Stimulated activated CD4-positive, alpha-beta T cell treated with anti-CD3 and anti-CD28 coated beads, Interleukin-12 subunit alpha, Interleukin-12 subunit beta, amount 100 ng/mL, for 24 hours (primary cell): ENCODE measurements around the gene TMEM171.

Source experiments
- DNase-seq, 2 experiments: peaks; one replicate each; pipeline ENCODE4 v3.0.0-alpha.2; 2020; ENCODE audit warnings: low read depth in 2 of 2

The TMEM171 gene

GRCh38 chr5:73121119-73121463 lies 716 bp downstream of the TMEM171 start:
- DNase-seq = no peak

- no peak for DNase-seq
Measured at GRCh38 chr5:73122875-73123810, 2.8 kb downstream of the TMEM171 start.

- no peak for DNase-seq
Measured at GRCh38 chr5:73125289-73125688, 4.9 kb downstream of the TMEM171 start.

GRCh38 chr5:73126381-73126780 lies 6.0 kb downstream of the TMEM171 start:
- no peak for DNase-seq

- no peak for DNase-seq
Measured at GRCh38 chr5:73126957-73127356, 6.6 kb downstream of the TMEM171 start.

GRCh38 chr5:73129143-73129542 lies 8.8 kb downstream of the TMEM171 start:
- no peak for DNase-seq

- no peak for DNase-seq
Measured at GRCh38 chr5:73130811-73131210, 10.4 kb downstream of the TMEM171 start.

- DNase-seq = no peak
Measured at GRCh38 chr5:73131711-73132425, 11.5 kb downstream of the TMEM171 start.

- no peak for DNase-seq
Measured at GRCh38 chr5:73132759-73133158, 12.4 kb downstream of the TMEM171 start.

GRCh38 chr5:73135021-73135420 lies 14.6 kb downstream of the TMEM171 start:
- DNase-seq = no peak

- no peak for DNase-seq
Measured at GRCh38 chr5:73135429-73136054, 15.2 kb downstream of the TMEM171 start.

GRCh38 chr5:73136055-73136562 lies 15.7 kb downstream of the TMEM171 start:
- DNase-seq = no peak

GRCh38 chr5:73137563-73138530 lies 17.5 kb downstream of the TMEM171 start:
- DNase-seq = no peak

GRCh38 chr5:73139485-73139884 lies 19.1 kb downstream of the TMEM171 start:
- DNase-seq = no peak

- no peak for DNase-seq
Measured at GRCh38 chr5:73140801-73141200, 20.4 kb downstream of the TMEM171 start.

- no peak for DNase-seq
Measured at GRCh38 chr5:73142035-73142434, 21.7 kb downstream of the TMEM171 start.

- DNase-seq = no peak
Measured at GRCh38 chr5:73143716-73144115, 23.3 kb downstream of the TMEM171 start.

GRCh38 chr5:73149540-73149939 lies 29.2 kb downstream of the TMEM171 start:
- no peak for DNase-seq

- DNase-seq = no peak
Measured at GRCh38 chr5:73150876-73151275, 30.5 kb downstream of the TMEM171 start.

- DNase-seq = no peak
Measured at GRCh38 chr5:73151766-73152410, 31.5 kb downstream of the TMEM171 start.
